HuH-7.5 (cell line): Measurements from ENCODE around the gene FBXL2.

Experiments
- DNase-seq: peaks from one replicate; pipeline ENCODE4 v3.0.0; 2011; ENCODE audit warnings: low spot score

The FBXL2 gene, protein sequence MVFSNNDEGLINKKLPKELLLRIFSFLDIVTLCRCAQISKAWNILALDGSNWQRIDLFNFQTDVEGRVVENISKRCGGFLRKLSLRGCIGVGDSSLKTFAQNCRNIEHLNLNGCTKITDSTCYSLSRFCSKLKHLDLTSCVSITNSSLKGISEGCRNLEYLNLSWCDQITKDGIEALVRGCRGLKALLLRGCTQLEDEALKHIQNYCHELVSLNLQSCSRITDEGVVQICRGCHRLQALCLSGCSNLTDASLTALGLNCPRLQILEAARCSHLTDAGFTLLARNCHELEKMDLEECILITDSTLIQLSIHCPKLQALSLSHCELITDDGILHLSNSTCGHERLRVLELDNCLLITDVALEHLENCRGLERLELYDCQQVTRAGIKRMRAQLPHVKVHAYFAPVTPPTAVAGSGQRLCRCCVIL

DNA sequence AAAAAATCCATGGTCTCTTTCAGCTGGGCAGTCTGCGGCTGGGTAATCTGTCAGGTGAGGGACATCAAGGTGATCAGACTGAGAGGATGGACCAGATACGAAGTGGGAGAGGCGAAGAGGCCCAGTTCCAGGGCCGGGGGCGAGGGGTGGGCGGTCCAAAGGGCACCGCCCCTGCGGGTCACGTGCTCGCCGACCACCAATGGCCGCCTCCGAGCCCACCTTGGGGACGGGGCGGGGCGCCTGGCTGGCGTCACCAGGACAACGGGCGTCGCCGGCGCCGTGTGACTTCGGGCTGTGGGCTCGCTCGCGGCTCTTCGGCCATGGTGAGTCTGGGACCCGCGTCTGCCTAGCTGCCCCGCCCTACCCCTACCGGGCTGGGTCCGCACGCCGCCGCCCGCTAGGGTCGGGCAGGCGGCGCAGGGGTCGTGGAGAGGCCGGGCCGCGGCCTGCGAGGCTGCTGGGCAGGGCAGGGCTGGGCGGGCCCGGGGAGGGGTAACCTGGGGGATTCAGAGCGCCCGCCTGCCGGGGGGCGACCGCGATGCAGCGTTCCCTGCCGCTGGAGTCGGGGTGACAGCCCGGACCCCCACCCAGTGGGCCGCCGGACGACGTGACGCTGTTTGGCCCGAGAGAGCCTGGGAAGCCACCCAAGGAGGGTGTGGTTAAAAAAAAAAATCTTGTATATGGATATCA lies at the start of gene FBXL2:
Gene FBXL2 (plus strand): TSS at position 250 of the 690 bp plus-strand sequence. CDS start 71 bp downstream, at position 321.
- peak; percentile 77 for DNase-seq

DNA sequence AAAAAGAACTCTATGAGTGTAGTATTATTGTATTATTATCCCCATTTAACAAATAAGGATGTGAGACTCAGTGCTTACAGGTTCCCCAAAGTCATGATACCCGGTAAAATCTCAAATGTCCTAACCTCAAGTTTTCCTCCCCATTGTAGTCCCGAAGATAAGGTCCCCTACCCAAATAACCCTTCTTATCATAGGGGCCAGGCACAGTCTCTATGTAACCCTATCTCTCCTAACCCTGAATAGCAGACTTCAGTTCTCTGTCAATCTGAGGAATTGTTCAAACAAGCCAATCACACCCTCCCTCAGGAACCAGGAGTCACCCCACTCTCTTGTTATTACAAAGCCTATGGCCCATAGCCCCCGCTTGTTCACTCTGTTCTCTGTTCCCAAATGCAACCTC lies 48.2 kb upstream of the FBXL2 start:
- no peak for DNase-seq

DNA sequence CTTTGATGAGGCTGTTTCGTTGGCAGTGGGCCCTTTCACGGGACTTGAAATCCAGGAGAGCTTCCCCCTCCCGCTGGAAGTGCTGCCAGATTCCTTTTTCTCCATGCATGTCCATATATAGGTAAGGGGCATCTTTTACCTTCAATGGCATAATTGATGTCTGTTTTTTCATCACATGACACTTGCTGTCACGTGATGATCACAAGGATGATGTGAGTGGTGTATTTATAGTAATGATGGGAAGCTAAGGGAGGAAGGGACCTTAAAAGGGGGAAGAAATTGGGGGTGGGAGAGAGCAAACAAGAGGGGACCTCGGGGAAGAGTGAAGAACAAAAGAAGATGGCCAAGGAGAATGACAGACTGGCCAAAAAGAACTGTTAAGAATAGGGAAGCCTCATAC lies 47.3 kb upstream of the FBXL2 start:
- DNase-seq, result no peak

DNA sequence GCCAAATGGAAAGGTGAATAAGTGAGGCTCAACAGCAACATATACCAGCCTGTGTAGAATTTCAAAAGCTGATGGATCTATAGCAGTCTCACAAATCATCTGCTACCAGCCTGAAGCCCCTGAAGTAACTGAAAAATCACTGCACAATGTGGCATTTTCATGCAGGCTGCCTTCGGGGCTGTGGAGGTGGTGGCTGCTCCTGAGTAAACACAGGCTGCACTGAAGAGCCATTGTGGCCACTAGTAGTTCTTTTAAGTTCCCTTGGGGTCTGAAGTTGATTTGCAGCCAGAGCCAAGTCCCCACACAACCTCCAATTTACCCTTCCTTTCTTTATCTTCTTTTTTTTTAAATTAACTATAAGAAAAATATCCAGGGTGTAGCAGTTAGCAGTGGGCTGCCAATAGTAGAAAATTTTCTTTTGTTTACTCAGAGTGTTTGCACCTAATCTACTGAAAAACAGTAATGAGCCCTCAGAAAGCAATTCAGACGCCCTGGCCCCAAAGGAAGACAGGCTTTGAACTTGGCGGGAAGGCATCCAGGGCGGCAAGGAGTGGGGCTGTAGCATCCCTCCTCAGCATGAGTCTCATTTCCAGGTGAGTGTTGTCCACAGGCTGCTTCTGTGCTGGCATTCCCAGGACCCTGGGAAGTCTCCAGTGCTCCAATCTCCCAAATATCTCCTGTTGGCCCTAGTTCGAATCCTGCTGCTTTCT lies 45.3 kb upstream of the FBXL2 start:
- DNase-seq, result no peak

DNA sequence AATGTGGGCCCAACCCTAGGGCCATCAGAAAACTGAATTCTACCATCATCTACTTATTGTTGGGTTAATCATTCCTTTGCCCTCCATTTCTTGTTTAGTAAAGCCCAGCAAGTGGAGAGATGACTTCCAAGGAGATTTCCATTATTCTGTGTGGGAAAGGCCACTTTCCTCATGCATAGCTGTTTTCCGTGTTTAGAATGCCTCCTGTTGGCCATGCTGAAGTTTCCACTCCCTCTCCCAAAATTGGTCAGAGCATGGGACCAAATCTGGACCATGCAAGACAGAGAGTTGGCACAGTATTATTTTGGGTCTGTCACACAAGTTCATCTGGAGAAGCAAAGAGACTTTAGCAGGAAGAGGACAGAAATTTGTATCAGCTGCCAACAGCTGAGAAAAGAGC lies 43.4 kb upstream of the FBXL2 start:
- DNase-seq, result no peak

DNA sequence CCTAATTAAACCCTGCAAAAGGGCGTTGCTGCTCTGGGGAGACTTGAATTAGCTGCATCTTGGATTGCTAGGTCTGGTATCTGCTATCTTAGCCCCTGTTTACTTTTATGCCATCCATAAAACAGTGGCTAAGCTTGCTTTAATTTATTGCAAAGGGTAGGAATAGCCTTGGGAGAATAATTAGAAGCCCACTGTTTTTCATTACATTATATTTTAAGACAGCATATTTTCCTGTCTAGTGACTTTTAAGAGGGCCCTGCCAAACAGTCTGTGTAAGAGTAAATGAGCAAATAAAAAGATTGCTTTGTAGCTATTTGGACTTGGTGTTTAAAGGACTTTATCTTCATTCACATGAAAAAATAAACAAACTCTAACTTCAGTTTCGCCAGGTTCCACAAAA lies 41.2 kb upstream of the FBXL2 start:
- DNase-seq, result no peak

DNA sequence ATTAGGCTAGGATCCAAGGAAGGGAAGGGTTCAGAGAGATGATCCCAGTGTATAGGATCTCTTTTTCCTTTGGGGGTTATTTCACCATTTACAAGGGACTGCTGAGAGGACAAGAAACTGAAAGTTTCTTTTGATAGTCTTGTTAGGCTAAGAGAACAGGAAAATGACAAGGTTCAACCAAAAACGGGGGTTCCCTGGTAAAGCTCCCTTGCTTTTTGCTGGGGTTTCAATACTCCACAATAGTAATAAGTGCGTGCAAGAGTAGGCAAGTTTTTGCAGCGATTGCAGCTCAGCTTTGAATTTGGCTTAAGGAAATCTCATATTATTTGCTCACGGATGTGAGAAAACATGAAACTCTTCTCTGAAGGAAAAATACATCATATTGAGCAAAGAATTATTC lies 39.8 kb upstream of the FBXL2 start:
- DNase-seq, result no peak

DNA sequence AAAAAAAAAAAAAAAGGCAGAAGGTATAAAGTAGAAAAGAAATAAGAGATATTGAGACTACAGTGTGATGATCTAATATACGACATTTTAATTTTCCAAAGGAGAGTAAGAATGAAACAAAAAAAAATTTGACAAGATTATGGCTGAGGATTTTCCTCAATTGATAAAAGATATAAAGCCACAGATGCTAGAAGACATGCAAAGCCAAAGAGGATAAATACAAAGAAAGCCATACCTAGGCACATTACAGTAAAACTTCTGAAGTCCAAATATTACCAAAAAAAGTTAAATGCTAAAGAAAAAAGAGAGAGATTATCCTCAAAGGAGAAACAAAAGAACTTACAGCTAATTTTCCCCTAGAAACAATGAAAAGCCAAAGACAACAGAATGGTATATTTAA lies 38.3 kb upstream of the FBXL2 start:
- DNase-seq, result no peak

DNA sequence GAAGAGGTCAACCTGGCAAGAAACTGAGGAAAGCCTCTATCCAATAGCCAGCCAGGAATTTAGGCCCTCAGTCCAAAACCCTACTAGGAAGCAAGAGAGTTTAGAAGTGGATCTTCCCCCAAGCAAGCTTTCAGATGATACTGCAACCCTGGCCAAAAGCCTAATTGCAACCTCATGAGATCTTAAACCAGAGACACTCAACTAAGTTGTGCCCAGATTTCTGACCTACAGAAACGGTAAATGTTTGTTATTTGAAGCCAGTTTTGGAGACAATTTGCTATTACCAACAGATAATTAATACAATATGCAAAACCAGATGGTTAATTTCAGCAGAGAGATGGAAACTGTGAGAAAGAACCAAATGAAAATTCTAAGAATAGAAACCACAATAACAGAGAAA lies 37.0 kb upstream of the FBXL2 start:
- no peak for DNase-seq

DNA sequence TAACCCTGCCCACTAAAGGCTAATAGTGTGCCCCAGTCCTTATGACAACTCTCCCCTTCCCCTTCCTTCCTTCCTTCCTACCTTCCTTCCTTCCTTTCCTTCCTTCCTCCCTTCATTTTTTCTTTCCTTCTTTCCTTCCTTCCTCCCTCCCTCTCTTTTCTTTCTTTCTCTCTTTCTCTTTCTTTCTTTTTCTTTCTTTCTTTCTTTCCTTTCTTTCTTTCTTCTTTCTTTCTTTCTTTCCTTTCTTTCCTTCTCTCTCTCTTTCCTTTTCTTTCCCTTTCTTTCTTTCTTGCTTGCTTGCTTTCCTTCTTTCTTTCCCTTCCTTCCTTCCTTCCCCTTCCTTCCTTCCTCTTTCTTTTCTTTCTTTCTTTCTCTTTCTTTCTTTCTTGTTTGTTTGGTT lies 30.5 kb upstream of the FBXL2 start:
- no peak for DNase-seq

DNA sequence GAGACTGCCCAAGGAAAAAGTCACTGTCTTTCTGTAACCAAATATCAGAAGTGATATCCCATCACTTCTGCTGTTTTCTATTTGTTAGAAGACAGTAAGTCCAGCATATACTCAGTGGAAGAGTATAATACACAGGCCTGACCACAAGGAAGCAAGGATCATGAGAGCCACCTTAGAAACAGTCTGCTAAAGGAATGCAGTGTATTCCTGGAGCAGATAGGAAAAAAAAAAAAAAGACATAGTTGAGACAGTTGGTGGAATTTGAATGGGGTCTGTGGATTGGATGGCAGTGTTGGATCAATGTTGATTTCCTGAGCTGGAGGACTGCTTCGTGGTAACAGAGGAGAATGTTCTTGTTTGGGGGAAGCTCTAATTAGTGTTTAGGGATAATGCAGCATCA lies 26.5 kb upstream of the FBXL2 start:
- no peak for DNase-seq

DNA sequence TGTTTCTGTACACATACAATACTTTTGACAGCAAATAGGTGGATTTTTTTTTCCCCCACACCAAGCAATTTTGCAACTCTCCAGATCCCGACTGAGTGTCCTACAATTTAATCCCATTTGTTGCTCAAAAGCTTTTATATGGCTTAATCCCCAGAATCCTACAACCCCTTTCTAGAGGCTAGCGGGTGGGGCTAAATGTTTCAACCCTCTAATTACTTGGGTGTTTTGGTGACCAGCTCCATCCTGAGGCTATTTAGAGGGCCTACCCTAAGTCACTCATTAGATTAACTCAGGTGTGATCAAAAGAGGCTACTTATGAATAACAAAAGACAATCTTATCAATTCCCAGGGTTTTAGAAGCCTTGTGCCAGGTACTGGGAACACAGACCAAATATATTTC lies 21.0 kb upstream of the FBXL2 start:
- no peak for DNase-seq

DNA sequence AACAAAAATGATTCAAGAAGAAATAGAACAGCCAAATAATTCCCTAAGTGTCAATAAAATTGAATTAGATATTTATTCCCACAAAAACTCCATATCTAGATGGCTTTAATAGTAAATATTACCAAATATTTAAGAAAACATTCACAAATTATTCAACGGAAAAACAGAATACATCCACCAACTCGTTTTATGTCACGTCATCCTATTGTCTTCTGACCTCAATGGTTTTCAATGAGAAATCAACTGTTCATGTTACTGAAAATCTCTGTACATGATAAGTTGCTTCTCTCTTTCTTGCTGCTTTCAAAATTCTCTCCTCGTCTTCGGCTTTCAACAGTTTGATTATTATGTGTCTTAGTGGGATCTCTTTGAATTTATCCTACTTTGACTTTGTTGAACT lies 17.1 kb upstream of the FBXL2 start:
- DNase-seq, result no peak

DNA sequence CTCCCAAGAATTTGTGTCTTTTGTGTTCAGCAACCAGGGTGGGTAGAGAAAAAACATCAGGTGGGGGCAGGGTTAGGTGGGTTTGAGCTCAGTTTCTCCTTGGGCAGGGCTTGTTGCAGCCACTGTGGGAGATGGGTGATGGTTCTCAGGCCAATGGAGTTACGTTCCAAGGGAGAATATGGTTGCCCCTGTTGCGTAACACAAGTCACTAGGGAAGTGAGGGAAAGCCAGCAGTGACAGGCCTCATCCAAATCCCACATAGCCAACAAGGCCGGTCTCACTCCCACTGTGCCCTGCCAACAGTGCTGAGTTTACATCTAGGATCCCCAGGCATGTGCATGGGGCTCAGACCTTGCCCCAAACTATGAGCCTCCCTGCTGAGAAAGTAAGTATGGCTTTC lies 7.9 kb upstream of the FBXL2 start:
- DNase-seq, result no peak

DNA sequence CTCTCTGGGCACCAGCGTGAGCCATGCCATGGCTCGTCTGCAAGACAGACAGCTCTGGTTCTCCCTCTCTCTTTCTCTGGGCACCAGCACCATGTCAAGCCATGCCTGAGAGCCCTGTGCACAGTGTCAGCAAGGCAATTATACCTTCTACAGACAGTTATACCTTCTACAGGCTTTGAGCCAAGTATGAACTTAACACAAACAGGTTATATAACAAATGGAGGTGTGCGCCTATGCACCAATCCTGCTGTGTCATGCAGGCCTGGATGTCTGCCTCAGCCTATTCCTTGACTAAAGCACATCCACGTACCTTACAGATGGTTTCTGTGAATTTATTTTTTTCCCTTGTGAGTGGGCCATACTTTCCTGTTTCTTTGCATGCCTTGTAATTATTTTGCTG lies 5.9 kb upstream of the FBXL2 start:
- no peak for DNase-seq

DNA sequence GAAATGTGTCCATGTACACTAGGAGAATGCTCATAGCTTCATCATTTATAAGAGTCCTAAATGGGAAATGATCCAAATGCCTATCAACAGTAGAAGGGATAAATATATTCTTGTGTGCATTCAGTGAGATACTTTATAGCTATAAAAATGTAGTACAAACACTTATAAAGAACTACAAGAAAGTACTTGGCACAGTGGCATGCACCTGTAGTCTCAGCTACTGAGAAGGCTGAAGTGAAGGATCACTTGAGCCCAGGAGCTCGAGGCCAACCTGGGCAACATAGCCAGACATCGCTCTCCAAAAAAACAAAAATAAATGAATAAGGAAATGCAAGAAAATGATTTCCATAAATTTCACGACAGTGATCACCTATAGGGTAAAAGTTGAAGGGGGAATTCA lies 3.6 kb upstream of the FBXL2 start:
- no peak for DNase-seq

DNA sequence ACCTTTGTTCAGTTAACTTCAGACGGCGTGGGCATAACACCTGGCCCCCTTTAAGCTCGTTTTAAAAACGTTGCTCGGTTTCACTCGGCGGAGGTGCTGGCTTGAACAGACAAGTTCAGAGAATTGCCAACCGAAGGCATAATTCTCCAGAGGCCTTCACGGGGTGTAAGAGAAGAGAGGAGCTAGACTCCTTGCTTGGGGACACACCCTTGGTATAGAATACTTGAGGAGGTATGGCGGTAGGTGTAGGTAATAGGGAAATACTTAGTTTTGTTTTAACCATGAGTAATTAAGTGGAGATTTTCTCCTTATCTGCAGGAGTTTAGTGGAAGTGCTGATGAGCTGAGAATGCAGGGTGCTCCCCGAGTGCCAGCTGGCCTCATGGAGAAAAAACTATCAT lies 921 bp downstream of the FBXL2 start:
- DNase-seq, result no peak

DNA sequence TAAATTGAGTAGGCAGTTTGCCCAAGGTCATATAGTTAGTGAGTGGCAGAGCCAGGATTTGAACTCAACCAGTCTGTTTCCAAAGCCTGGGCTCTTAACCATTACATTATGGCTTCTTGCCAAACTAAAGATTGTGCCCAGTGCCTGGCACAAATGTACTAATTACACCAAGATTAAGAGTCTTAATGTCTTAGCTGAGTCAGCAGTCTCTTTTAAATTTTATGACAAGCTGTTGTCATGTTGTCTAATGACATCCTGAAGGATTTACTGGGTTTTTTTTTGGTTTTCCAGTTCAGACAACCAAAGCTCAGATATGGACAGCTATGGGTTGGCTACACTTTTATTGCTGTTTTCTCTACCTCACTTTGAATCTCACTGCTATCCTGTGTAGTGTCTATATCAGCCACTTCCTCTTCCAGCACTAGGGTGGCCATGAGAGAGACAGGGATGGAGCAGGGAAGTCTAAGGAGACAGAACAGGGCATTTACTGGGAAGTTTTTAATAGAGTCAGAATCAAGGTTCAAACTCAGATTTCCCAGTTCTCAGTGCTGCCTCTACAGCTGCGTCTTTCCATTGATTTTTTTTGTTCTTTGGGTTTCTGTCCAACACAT lies 10.5 kb downstream of the FBXL2 start:
- no peak for DNase-seq

DNA sequence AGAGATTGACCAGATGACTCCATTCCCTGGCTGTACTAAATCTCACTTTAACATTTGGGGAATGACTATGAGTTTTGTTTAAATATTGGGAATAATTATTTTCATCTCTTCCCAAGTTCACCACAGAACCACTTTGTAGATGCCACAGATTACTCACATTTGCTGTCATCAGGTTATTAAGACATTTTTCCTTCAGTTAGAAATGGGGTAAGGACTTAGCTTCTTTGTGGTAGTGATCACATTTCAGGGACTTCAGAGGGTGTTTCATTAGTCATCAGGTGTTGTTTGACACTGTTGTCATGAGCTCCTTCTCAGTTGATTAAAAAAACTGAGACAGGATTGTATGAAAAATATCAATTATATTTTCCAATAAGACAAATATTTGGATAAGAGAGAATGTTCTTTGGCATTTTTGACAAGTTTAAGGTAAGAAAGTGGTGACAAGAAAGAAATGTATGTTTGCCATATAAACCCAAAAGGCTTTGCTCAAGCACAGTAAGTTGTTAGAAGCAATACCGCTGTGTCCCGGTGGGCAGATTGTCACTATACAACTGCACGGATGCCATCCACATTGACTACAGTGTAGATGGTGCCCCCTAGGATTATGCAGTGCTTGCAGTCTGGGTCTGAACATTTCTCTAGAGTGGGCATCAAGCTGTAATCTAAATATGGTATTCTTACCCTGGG lies 22.3 kb downstream of the FBXL2 start:
- no peak for DNase-seq

DNA sequence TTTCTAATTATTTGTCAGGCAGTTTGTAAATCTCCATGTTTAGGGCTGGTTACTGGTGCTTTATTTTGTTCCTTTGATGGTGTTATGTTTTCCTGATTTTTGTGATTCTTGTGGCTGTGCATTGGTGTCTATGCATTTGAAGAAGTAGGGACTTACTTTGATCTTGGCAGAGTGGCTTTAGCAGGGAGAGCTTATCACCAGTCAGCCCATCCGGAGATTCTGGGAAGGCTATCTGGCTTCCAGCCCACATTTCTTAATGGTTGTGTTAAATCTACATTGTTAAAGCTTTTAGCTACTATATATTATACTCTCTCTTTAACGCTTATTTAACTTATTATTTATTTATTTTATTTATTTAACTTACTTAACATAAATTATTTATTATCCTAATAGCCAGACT lies 35.1 kb downstream of the FBXL2 start:
- DNase-seq, result no peak

DNA sequence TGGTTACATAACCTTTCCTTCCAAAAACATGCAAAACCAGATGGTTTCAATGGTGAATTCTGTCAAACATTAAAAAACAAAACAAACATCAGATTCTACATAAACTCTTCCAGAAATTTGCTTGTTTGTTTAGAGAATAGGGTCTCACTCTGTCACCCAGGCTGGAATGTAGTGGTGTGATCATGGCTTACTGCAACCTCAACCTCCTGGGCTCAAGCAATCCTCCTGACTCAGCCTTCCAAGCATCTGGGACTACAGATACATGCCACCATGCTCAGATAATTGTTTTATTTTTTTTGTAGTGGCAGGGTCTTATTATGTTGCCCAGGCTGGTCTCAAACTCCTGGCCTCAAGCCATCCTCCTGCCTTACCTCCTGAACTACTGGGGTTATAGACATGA lies 36.1 kb downstream of the FBXL2 start:
- DNase-seq, result no peak

DNA sequence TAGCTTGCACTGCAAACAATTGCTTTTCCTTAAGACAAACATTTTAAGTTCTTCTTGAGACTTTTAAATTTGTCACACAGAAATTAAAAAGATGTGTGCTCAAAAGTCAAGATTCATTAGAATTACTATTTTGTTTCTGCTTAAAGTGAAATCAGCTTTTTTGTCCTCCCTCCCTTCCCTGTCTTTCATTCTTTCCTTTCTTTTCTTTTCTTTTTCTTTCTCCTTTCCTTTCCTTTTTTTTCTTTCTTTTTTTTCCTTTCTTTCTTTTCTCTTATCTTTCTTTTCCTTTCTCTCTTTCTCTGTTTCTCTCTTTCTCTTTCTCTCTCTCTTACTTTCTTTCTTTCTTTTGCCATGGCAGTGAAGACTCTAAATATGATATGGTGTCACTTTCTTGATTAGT lies 37.8 kb downstream of the FBXL2 start:
- no peak for DNase-seq
